ENCODE measurements around the gene CRHR1. TPM values are rescaled to one million over a fixed set of nuclear protein-coding genes. Genes with fewer than 3 reads are reported as not detected.

CRHR1 gene
- total RNA-seq: not detected in 2 replicates

GRCh38 chr17:45784293-45784740 is at the start of gene CRHR1:
Gene CRHR1, plus strand, starts transcription at chr17:45784320. Its CDS starts 225 bp downstream, at chr17:45784545.

GRCh38 chr17:45844695-45845375 is 60.7 kb downstream of the CRHR1 start, which contains the start of gene SPPL2C:
Gene SPPL2C, plus strand, starts transcription at chr17:45844881. Its CDS starts 26 bp downstream, at chr17:45844907.

Other genes starting within 250 kb of the CRHR1 start
- not detected in 2 replicates for gene SPPL2C, start 60.6 kb downstream of the CRHR1 start, total RNA-seq
- 0.13 and 0.19 TPM in 2 replicates for gene MAPT, start 110.2 kb downstream of the CRHR1 start, total RNA-seq
- gene STH, start 214.9 kb downstream of the CRHR1 start, total RNA-seq: not detected in 2 replicates